K562 (cell line): ENCODE results near the gene GRB2. TPM values are rescaled to one million over a fixed set of nuclear protein-coding genes. Genes with fewer than 3 reads are reported as not detected.

Source experiments
- ATAC-seq: fragments of 200-7000 bp; cut with Tn5 transposase; 3 replicates; pipeline ENCODE4 v1.9.1; 2020; ENCODE audit warnings: moderate library complexity
- BruUV-seq: library from RNA; stranded (reverse); fragments of 400-500 nt; replicated peaks from 2 replicates; lab custom pipeline; 2021; lab: Mats Ljungman, UMichigan
- CTCF ChIA-PET: fragments of 300-600 bp; formaldehyde crosslinking; extraction: SDS; loops from one replicate; lab custom pipeline; 2021; ENCODE audit warnings: low intra/inter-chr PET ratio; lab: Yijun Ruan, JAX
- POLR2A ChIA-PET: fragments of 300-600, 350-650 bp; sonication (Branson Sonifier 250); formaldehyde crosslinking; extraction: SDS; loops from one replicate; lab custom pipeline; 2021; ENCODE audit warnings: antibody characterized with exemption, inconsistent platforms; lab: Yijun Ruan, JAX
- DNase-seq, 4 experiments: peaks; one replicate each; pipeline versions ENCODE4 v3.0.0 to v3.0.0-alpha.2; 2011 to 2018; ENCODE audit warnings: low spot score in 3 of 4, mixed read lengths in 3 of 4; ENCODE audit errors: extremely low read depth in 1 of 4
- FAIRE-seq: peaks from 2 replicates; lab custom pipeline; 2011; peaks lifted over from hg19 to GRCh38; lab: Jason Lieb, UNC
- H2AFZ ChIP-seq: 2 replicates; pipeline ENCODE4 v1.6.0; 2011; ENCODE audit warnings: low read depth, low read length, control low read depth, inconsistent platforms
- H3K27ac ChIP-seq: fragments of 200-600 bp; 3 replicates; pipeline ENCODE4 v1.8.0; 2011; ENCODE audit warnings: low read depth, mild to moderate bottlenecking, control low read depth, inconsistent platforms, low read length, moderate library complexity, mixed read lengths; ENCODE audit errors: extremely low read depth
- H3K27me3 ChIP-seq, 2 experiments: fragments of 300-600 bp in 1 of 2; 2 replicates in 1 of 2; 3 replicates in 1 of 2; pipeline versions ENCODE4 v1.6.0 to v1.8.0; 2011; ENCODE audit warnings: inconsistent platforms in 2 of 2, low read length in 2 of 2, mild to moderate bottlenecking in 1 of 2, mixed read lengths in 1 of 2, moderate library complexity in 1 of 2; ENCODE audit not compliant: control insufficient read depth in 2 of 2, insufficient read depth in 2 of 2
- H3K36me3 ChIP-seq: fragments of 300-600 bp; 3 replicates; pipeline ENCODE4 v1.8.0; 2011; ENCODE audit warnings: mild to moderate bottlenecking, low read length, inconsistent platforms; ENCODE audit not compliant: control insufficient read depth, insufficient read depth
- H3K4me1 ChIP-seq, 2 experiments: fragments of 200-600 bp in 1 of 2; replicated peaks in 1 of 2; 2 replicates in 1 of 2; 3 replicates in 1 of 2; pipeline versions ENCODE4 v1.5.1 to v1.8.0; 2011; ENCODE audit warnings: inconsistent platforms in 2 of 2, low read length in 2 of 2, mild to moderate bottlenecking in 1 of 2, mixed read lengths in 1 of 2, moderate library complexity in 1 of 2; ENCODE audit not compliant: control insufficient read depth in 2 of 2, insufficient read depth in 2 of 2
- H3K4me2 ChIP-seq: 2 replicates; pipeline ENCODE4 v1.6.1; 2011; ENCODE audit warnings: low read length, control low read depth, inconsistent platforms, mixed read lengths; ENCODE audit not compliant: insufficient read depth
- H3K4me3 ChIP-seq: fragments of 200-600 bp; sonication (generic), shearing (Covaris generic); 2 replicates; pipeline ENCODE4 v1.5.1; 2016; ENCODE audit warnings: control low read depth, inconsistent platforms
- H3K79me2 ChIP-seq: fragments of 200-600 bp; 3 replicates; pipeline ENCODE4 v1.8.0; 2011; ENCODE audit warnings: low read length, inconsistent platforms; ENCODE audit not compliant: control insufficient read depth, insufficient read depth
- H3K9ac ChIP-seq, 2 experiments: 2 replicates each; pipeline versions ENCODE4 v1.6.0 to v1.6.1; 2011; ENCODE audit warnings: low read depth in 2 of 2, low read length in 2 of 2, control low read depth in 1 of 2, inconsistent platforms in 1 of 2, mild to moderate bottlenecking in 1 of 2, mixed read lengths in 1 of 2; ENCODE audit not compliant: insufficient read depth in 1 of 2
- H3K9me1 ChIP-seq: one replicate; pipeline ENCODE4 v1.6.0; 2011; ENCODE audit warnings: inconsistent platforms, mild to moderate bottlenecking, low read length, moderate library complexity; ENCODE audit not compliant: control insufficient read depth, insufficient read depth
- H3K9me3 ChIP-seq: replicated peaks from 2 replicates; pipeline ENCODE4 v1.5.1; 2011; ENCODE audit warnings: low read depth, low read length, inconsistent platforms; ENCODE audit not compliant: control insufficient read depth, insufficient read depth
- H4K20me1 ChIP-seq: replicated peaks from 2 replicates; pipeline ENCODE4 v1.6.1; 2011; ENCODE audit warnings: low read length, inconsistent platforms, mixed read lengths; ENCODE audit not compliant: control insufficient read depth, insufficient read depth
- NFIC ChIP-seq: fragments of 450-650 bp; IDR thresholded peaks from 2 replicates; pipeline ENCODE4 v1.6.1; 2017; ENCODE audit warnings: mild to moderate bottlenecking, inconsistent platforms
- SPI1 ChIP-seq: IDR thresholded peaks from 2 replicates; pipeline ENCODE4 v1.6.1; 2011; ENCODE audit warnings: low read depth, low read length, control low read depth, borderline replicate concordance
- WGBS: fragments of 100-300 bp; shearing (Covaris generic); methylation state at CpG from one replicate; pipeline ENCODE4 v1.1.6; 2016; ENCODE audit warnings: low coverage, mixed read lengths; ENCODE audit not compliant: insufficient coverage; ENCODE audit errors: missing lambda C conversion rate; 5-methylcytosine and 5-hydroxymethylcytosine counted together
- in situ Hi-C: fragments of 300-500 bp; cut with MboI; formaldehyde crosslinking; loops from 4 replicates; pipeline ENCODE4 v1.15.0; 2018; ENCODE audit warnings: inconsistent platforms, mixed read lengths
- intact Hi-C: fragments of 100-400 bp; cut with micrococcal nuclease; formaldehyde crosslinking; loops from 2 replicates; pipeline ENCODE4 v1.14.2; 2022
- polyA plus RNA-seq, 8 experiments: library from polyadenylated mRNA; depleted of rRNA in 4 of 8; stranded (reverse) in 5 of 8; unstranded in 3 of 8; fragments of >200 nt; fragmentation: Nextera tagmentation in 2 of 8; fragmentation: Illumina TruSeq in 1 of 8; extraction: Ambion mirVana in 2 of 8; extraction: Trizol in 1 of 8; gene quantifications; 2 replicates each; pipeline versions ENCODE4 v1.2.1 to v1.2.3, GENCODE V29; 2011 to 2014; ENCODE audit warnings: inconsistent platforms in 1 of 8, missing spikeins in 1 of 8
- total RNA-seq, 7 experiments: library from RNA; depleted of rRNA in 6 of 7; stranded (reverse); fragments of >200 nt in 6 of 7; fragmentation: Illumina TruSeq in 2 of 7; extraction: Trizol in 2 of 7; gene quantifications; 2 replicates each; pipeline versions ENCODE4 v1.2.1 to v1.2.3, GENCODE V29; 2011 to 2021; ENCODE audit warnings: low replicate concordance in 1 of 7
- TF ChIP-seq, protein P1 (sequence below): fragments of 450-650 bp; IDR thresholded peaks from 2 replicates; pipeline ENCODE4 v1.6.1; 2017; ENCODE audit warnings: antibody characterized with exemption, mild to moderate bottlenecking
- TF ChIP-seq, protein P2 (sequence below), 3 experiments: fragments of 200-800 bp in 1 of 3; fragments of 250-450 bp in 1 of 3; fragments of 450-650 bp in 1 of 3; sonication (Bioruptor Pico) in 1 of 3; sonication (Bioruptor generic) in 1 of 3; formaldehyde crosslinking in 1 of 3; IDR thresholded peaks; 2 replicates each; pipeline versions ENCODE4 v1.6.1 to v1.8.0; 2016 to 2022; ENCODE audit warnings: mild to moderate bottlenecking in 2 of 3, missing genetic modification characterization in 2 of 3, missing compliant biosample characterization in 1 of 3, moderate library complexity in 1 of 3
- TF ChIP-seq, protein P3 (sequence below): sonication (generic); IDR thresholded peaks from 2 replicates; pipeline ENCODE4 v1.6.1; 2016

The GRB2 gene
- total and polyA plus RNA-seq, 9 of the 15 experiments (the other 6 are each of a cell fraction or from before 2014, with no cell fraction given): 57.2 to 136 (median 84.8) TPM

DNA sequence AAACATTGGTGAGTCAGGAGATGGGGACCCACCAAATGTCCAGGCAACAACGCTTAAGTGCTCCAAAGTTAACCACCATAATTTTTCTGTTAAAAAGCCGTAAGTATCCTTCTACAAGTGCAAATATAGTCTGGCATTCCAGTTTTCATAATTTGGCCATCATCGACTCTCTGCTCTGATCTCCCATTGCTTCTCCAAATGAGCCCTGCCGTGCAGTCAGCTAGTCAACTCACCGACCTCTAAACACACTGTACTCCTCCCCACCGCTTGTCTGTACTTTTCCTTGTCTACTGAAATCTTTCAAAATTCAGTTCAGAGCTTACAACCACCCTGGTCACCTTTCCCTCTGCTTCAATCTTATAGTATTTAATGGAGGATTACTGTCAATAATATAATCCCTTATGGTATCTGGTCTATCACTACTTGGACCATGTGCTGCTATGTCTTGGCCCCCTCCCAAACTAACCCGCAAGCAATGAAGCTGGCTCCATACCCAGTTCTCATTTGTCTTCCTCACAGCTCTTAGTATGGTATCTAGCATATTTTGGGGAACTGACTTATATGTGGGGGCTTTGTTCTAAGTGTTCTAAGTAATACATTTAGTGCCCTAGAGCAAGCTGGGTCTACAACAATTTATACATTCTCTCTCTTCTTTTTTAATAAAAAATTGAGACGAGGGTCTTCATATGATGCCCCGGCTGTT lies 63.5 kb downstream of the GRB2 start:
- intact Hi-C loops (no loop called here), in situ Hi-C loops (no loop called here)
- peak overlapping the region in 1 of 2 experiments; percentile 49; a peak in 1 of 4 replicates for H3K9ac ChIP-seq
- TF ChIP-seq, protein P1, sequence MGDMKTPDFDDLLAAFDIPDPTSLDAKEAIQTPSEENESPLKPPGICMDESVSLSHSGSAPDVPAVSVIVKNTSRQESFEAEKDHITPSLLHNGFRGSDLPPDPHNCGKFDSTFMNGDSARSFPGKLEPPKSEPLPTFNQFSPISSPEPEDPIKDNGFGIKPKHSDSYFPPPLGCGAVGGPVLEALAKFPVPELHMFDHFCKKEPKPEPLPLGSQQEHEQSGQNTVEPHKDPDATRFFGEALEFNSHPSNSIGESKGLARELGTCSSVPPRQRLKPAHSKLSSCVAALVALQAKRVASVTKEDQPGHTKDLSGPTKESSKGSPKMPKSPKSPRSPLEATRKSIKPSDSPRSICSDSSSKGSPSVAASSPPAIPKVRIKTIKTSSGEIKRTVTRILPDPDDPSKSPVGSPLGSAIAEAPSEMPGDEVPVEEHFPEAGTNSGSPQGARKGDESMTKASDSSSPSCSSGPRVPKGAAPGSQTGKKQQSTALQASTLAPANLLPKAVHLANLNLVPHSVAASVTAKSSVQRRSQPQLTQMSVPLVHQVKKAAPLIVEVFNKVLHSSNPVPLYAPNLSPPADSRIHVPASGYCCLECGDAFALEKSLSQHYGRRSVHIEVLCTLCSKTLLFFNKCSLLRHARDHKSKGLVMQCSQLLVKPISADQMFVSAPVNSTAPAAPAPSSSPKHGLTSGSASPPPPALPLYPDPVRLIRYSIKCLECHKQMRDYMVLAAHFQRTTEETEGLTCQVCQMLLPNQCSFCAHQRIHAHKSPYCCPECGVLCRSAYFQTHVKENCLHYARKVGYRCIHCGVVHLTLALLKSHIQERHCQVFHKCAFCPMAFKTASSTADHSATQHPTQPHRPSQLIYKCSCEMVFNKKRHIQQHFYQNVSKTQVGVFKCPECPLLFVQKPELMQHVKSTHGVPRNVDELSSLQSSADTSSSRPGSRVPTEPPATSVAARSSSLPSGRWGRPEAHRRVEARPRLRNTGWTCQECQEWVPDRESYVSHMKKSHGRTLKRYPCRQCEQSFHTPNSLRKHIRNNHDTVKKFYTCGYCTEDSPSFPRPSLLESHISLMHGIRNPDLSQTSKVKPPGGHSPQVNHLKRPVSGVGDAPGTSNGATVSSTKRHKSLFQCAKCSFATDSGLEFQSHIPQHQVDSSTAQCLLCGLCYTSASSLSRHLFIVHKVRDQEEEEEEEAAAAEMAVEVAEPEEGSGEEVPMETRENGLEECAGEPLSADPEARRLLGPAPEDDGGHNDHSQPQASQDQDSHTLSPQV: 0 out of 2 replicates have a peak, but pooled peaks have one; percentile 9
- TF ChIP-seq, protein P2, sequence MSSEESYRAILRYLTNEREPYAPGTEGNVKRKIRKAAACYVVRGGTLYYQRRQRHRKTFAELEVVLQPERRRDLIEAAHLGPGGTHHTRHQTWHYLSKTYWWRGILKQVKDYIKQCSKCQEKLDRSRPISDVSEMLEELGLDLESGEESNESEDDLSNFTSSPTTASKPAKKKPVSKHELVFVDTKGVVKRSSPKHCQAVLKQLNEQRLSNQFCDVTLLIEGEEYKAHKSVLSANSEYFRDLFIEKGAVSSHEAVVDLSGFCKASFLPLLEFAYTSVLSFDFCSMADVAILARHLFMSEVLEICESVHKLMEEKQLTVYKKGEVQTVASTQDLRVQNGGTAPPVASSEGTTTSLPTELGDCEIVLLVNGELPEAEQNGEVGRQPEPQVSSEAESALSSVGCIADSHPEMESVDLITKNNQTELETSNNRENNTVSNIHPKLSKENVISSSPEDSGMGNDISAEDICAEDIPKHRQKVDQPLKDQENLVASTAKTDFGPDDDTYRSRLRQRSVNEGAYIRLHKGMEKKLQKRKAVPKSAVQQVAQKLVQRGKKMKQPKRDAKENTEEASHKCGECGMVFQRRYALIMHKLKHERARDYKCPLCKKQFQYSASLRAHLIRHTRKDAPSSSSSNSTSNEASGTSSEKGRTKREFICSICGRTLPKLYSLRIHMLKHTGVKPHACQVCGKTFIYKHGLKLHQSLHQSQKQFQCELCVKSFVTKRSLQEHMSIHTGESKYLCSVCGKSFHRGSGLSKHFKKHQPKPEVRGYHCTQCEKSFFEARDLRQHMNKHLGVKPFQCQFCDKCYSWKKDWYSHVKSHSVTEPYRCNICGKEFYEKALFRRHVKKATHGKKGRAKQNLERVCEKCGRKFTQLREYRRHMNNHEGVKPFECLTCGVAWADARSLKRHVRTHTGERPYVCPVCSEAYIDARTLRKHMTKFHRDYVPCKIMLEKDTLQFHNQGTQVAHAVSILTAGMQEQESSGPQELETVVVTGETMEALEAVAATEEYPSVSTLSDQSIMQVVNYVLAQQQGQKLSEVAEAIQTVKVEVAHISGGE (CRISPR knock-in tag; IDR thresholded peaks at IDR 0.05): 0 out of 6 replicates have a peak, but pooled peaks of 1 of the 3 experiments have one; percentile 20
- peak; percentile 31; the same call in 1 of the 2 replicates for TF ChIP-seq NFIC
- TF ChIP-seq, protein P3, sequence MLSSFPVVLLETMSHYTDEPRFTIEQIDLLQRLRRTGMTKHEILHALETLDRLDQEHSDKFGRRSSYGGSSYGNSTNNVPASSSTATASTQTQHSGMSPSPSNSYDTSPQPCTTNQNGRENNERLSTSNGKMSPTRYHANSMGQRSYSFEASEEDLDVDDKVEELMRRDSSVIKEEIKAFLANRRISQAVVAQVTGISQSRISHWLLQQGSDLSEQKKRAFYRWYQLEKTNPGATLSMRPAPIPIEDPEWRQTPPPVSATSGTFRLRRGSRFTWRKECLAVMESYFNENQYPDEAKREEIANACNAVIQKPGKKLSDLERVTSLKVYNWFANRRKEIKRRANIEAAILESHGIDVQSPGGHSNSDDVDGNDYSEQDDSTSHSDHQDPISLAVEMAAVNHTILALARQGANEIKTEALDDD: peak; percentile 51
- no peak for TF ChIP-seq SPI1
- ATAC-seq (peak; percentile 64), DNase-seq (peak in 1 of 4 experiments; percentile 24), FAIRE-seq (peak; percentile 29)
- 0 out of 3 replicates have a peak, but pooled peaks cover 4% of the 10 kb centered on the region for H3K36me3 ChIP-seq
- CTCF ChIA-PET: interaction anchor here (0.6 kb wide), 1 partner anchor 11 kb away, joined by 3 read pairs; no protein-coding TSS in a partner anchor
- H3K4me2 ChIP-seq: peak overlapping the region; percentile 23
- H3K27me3 ChIP-seq: no peaks in the 10 kb centered on the region
- H3K9me1 ChIP-seq: peaks cover 4% of the 10 kb centered on the region
- no peak overlapping the region for H2AFZ ChIP-seq
- H3K9me3 ChIP-seq: no peaks in the 10 kb centered on the region
- POLR2A ChIA-PET: interaction anchor here (0.7 to 1.0 kb wide), 6 partner anchors 8 to 34 kb away, joined by 3 to 4 read pairs (median 3); no protein-coding TSS in a partner anchor
- H4K20me1 ChIP-seq: peaks cover 4% of the 10 kb centered on the region; the same call in 1 of the 2 replicates
- H3K4me3 ChIP-seq: no peak overlapping the region
- H3K79me2 ChIP-seq: peaks cover 87% of the 10 kb centered on the region
- peaks cover 39 to 56% of the 10 kb centered on the region in 2 experiments for H3K4me1 ChIP-seq
- H3K27ac ChIP-seq: peak overlapping the region; percentile 58; the same call in 1 of the 3 replicates
- BruUV-seq: no TSS peak
- WGBS: 36% methylated on average over 9 of the region's 9 CpGs
